RWPE1 (cell line): ENCODE measurements around the gene RNU5B-1.

ENCODE experiments used
- CTCF ChIA-PET: fragments of 350-600 bp; sonication (Branson Sonifier 250); formaldehyde crosslinking; extraction: SDS; loops from one replicate; lab custom pipeline; 2021; lab: Yijun Ruan, JAX
- POLR2A ChIA-PET: fragments of 400-600 bp; formaldehyde crosslinking; extraction: SDS; loops from one replicate; lab custom pipeline; 2020; ENCODE audit warnings: antibody characterized with exemption; ENCODE audit not compliant: low non-redundant PET; lab: Yijun Ruan, JAX
- DNase-seq: peaks from one replicate; pipeline ENCODE4 v3.0.0; 2012; ENCODE audit warnings: low spot score
- H3K27ac ChIP-seq: fragments of 450-650 bp; 2 replicates; pipeline ENCODE4 v1.5.1; 2017
- CTCF ChIP-seq: fragments of 450-650 bp; conservative IDR thresholded peaks from 2 replicates; pipeline ENCODE4 v1.5.1; 2017; ENCODE audit warnings: low read depth, mild to moderate bottlenecking

RNU5B-1 gene

DNA sequence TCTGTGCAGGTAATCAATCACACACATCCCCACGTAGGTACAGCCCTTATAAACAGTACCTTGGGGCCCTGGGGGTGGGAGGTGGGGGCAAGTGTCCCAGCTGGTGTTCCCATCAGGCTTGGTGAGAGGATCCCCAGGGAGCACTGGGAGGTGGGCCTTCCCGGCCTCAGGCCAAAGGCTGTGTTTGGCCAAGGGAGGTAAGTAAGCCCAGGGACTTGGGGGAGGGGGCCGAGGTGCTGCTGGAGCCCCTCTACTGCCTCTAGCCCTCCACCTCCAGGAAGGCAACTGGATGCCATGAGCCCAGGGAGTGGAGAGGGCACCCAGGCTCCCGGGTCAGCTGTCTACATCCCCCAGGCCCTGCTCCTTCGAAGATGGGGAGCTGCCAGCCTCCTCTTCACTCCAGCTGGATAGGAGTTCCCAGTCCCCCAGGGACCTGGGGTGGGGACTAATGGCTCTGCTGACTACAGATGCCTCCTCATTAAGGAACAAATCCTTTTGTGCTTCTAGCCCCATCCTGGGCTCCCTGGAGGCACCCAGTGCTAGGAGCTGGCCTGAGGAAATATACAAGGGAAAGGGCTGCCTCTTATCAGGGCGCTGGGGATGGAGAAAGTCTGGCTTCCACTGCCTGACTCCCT lies 33.1 kb downstream of the RNU5B-1 start:
- ChIA-PET POLR2A (interaction anchor here (0.5 kb wide), 1 partner anchor 171 kb away, joined by 3 read pairs; no protein-coding TSS in a partner anchor), CTCF (no interaction called here)
- no peak for DNase-seq
- TF ChIP-seq CTCF = no peak
- H3K27ac ChIP-seq = no peak overlapping the region

DNA sequence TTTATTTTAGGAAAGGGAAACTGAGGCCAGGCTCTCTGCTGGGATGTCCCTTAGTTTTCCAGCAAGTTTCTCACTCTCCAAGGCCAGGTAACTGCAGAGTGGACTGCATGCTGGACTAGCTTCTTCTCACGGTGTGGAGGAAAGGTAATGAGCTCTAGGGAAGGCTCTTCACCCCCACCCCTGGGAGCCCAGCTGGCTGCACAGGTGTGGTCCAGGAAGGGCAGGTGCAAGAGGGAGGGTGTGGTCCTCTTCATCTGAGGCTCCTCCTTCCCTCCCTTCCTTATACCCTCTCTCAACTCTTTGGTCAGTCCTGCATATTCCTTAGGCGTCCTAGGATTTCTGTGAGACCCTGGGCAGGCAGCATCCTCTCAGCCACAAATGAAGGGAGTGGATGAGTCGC lies 33.9 kb downstream of the RNU5B-1 start:
- ChIA-PET CTCF (interaction anchor here (0.6 to 0.8 kb wide), 5 partner anchors 19 to 1970 kb away, joined by 3 to 4 read pairs (median 4); no protein-coding TSS in a partner anchor), POLR2A (no interaction called here)
- no peak for TF ChIP-seq CTCF
- DNase-seq = no peak
- no peak overlapping the region for H3K27ac ChIP-seq

DNA sequence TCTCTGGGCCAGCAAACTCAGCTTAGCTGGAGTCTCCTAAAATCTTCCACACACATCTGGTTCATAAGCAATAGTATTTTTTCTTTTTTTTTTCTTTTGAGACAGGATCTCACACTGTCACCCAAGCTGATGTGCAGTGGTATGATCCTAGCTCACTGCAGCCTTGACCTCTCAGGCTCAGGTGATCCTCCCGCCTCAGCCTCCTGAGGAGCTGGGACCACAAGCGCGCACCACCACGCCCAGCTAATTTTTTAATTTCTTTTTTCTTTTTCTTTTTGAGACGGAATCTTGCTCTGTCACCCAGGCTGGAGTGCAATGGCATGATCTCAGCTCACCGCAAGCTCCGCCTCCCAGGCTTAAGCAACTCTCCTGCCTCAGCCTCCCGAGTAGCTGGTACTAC lies 34.3 kb downstream of the RNU5B-1 start:
- H3K27ac ChIP-seq = no peak overlapping the region
- TF ChIP-seq CTCF = no peak
- ChIA-PET POLR2A (no interaction called here), CTCF (interaction anchor here (0.6 to 0.8 kb wide), 4 partner anchors 20 to 1970 kb away, joined by 3 to 4 read pairs (median 4); no protein-coding TSS in a partner anchor)
- no peak for DNase-seq

DNA sequence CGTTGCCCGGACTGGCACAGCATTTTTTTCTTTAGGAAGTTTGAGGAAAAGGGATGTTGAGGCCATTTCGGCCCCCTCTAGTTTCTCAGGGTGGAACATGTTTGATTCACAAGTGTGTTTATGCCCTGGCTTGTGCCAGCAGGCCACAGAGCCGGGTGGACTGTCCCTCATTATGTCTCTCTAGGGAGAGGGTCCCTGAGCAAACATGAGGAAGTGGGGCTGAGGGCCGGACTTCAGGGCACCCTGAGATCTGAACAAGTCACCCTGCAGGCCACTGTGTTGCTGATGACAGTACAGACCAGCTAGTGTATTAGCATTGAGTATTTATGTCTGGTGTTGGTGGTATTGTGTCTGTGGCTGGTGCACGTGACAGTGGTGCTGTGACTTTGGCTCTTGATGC lies 34.9 kb downstream of the RNU5B-1 start:
- no peak overlapping the region for H3K27ac ChIP-seq
- CTCF ChIA-PET = no interaction called here
- no peak for DNase-seq
- TF ChIP-seq CTCF = no peak
- POLR2A ChIA-PET = no interaction called here

DNA sequence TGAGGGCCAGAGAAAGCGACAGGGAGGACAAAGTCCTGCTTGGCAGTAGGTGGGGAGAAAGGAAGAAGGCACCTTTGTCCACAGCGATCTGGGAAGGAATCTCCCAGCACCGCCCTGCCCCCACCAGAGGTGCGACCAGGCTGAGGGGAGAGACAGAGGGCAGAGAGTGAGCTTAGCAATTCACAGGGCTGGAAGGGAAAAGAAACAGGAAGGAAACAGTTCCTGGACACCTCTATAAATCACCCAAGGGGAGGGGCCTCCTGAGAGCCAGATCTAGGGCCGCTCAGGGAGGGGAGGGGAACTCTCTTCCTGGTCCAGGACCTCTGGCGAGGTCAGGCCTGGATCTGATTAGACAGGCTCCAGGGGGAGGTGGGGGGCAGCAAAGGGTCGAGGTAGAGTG lies 35.4 kb downstream of the RNU5B-1 start:
- DNase-seq = no peak
- TF ChIP-seq CTCF = no peak
- ChIA-PET POLR2A (no interaction called here), CTCF (interaction anchor here (0.7 to 1.3 kb wide), 2 partner anchors 45 to 639 kb away, joined by 3 read pairs; no protein-coding TSS in a partner anchor)
- no peak overlapping the region for H3K27ac ChIP-seq

- CTCF ChIA-PET = no interaction called here
- no peak overlapping the region for H3K27ac ChIP-seq
- no peak for TF ChIP-seq CTCF
- no peak for DNase-seq
- POLR2A ChIA-PET = interaction anchor here (0.6 kb wide), 1 partner anchor 20 kb away, joined by 4 read pairs; no protein-coding TSS in a partner anchor
These were observed 38.0 kb downstream of the RNU5B-1 start for GRCh38 chr15:65342493-65342892.
